HCT116 (cell line): ENCODE measurements around the gene ZSCAN16. TPM values are rescaled to one million over a fixed set of nuclear protein-coding genes. Genes with fewer than 3 reads are reported as not detected.
"Not testable (repeated sequence)": the region's sequence is repeated elsewhere in the genome, so short reads cannot be mapped to it uniquely, and the experiment has no call there.

Experiments used
- ATAC-seq: fragments of 200-7000 bp; cut with Tn5 transposase; 2 replicates; pipeline ENCODE4 v1.9.1; 2020; ENCODE audit warnings: mild to moderate bottlenecking, moderate library complexity
- BruUV-seq: library from RNA; stranded (reverse); fragments of 400-500 nt; replicated peaks from 2 replicates; lab custom pipeline; 2021; lab: Mats Ljungman, UMichigan
- CTCF ChIA-PET: fragments of 300-600 bp; sonication (Branson Sonifier 250); formaldehyde crosslinking; loops from one replicate; lab custom pipeline; 2021; ENCODE audit warnings: antibody characterized with exemption; lab: Charles Lee
- POLR2A ChIA-PET: fragments of 300-600, 350-600 bp; sonication (Branson Sonifier 250); formaldehyde crosslinking; loops from one replicate; lab custom pipeline; 2021; ENCODE audit warnings: antibody characterized with exemption; lab: Charles Lee
- RAD21 ChIA-PET, 2 experiments: fragments of 300-600 bp; sonication (Branson Sonifier 250); formaldehyde crosslinking; loops; one replicate each; lab custom pipeline; 2023; ENCODE audit warnings: low total read pairs in 2 of 2; ENCODE audit not compliant: uncharacterized antibody in 2 of 2, unreplicated experiment in 2 of 2, low non-redundant PET in 1 of 2; lab: Charles Lee
- DNase-seq: peaks from one replicate; pipeline ENCODE4 v3.0.0-alpha.2; 2010; ENCODE audit warnings: low read depth, low spot score
- H2AFZ ChIP-seq: fragments of 200-600 bp; shearing (Covaris generic), sonication (generic); 2 replicates; pipeline ENCODE4 v1.6.1; 2017; ENCODE audit warnings: low read depth, mixed run types, mixed read lengths, antibody characterized with exemption, low read length; ENCODE audit not compliant: poor library complexity, severe bottlenecking
- H3K27ac ChIP-seq: 2 replicates; pipeline ENCODE4 v1.5.1; 2012; ENCODE audit warnings: low read depth, low read length
- H3K27me3 ChIP-seq: fragments of 200-600 bp; sonication (generic); 2 replicates; pipeline ENCODE4 v1.6.1; 2016; ENCODE audit warnings: mixed run types, low read length, mixed read lengths; ENCODE audit not compliant: insufficient read depth
- H3K36me3 ChIP-seq, 2 experiments: fragments of 200-500 bp in 1 of 2; fragments of 200-600 bp in 1 of 2; sonication (Bioruptor generic) in 1 of 2; sonication (generic) in 1 of 2; 2 replicates each; pipeline versions ENCODE4 v1.5.1 to v1.6.1; 2014 to 2016; ENCODE audit warnings: low read length in 2 of 2, inconsistent platforms in 1 of 2, mixed read lengths in 1 of 2, mixed run types in 1 of 2; ENCODE audit not compliant: insufficient read depth in 2 of 2, control insufficient read depth in 1 of 2
- H3K4me1 ChIP-seq, 2 experiments: fragments of 200-600 bp in 1 of 2; sonication (generic) in 1 of 2; 2 replicates each; pipeline versions ENCODE4 v1.5.1 to v1.6.1; 2012 to 2017; ENCODE audit warnings: low read length in 2 of 2, inconsistent platforms in 1 of 2, mild to moderate bottlenecking in 1 of 2, mixed read lengths in 1 of 2, mixed run types in 1 of 2, moderate library complexity in 1 of 2; ENCODE audit not compliant: insufficient read depth in 2 of 2, control insufficient read depth in 1 of 2
- H3K4me2 ChIP-seq: fragments of 200-600 bp; sonication (generic); 2 replicates; pipeline ENCODE4 v1.6.1; 2017; ENCODE audit warnings: mixed run types, low read length, mixed read lengths
- H3K4me3 ChIP-seq, 2 experiments: fragments of 200-600 bp in 1 of 2; sonication (generic) in 1 of 2; replicated peaks in 1 of 2; 2 replicates each; pipeline ENCODE4 v1.5.1; 2011 to 2016; ENCODE audit warnings: low read length in 2 of 2, control low read depth in 1 of 2, low read depth in 1 of 2, mild to moderate bottlenecking in 1 of 2, mixed read lengths in 1 of 2, mixed run types in 1 of 2
- H3K79me2 ChIP-seq: fragments of 200-600 bp; sonication (generic); 2 replicates; pipeline ENCODE4 v1.6.1; 2017; ENCODE audit warnings: mild to moderate bottlenecking, mixed run types, low read length, moderate library complexity, mixed read lengths; ENCODE audit not compliant: insufficient read depth
- H3K9ac ChIP-seq: fragments of 200-600 bp; sonication (generic); 2 replicates; pipeline ENCODE4 v1.6.1; 2016; ENCODE audit warnings: low read length, mixed read lengths
- H3K9me2 ChIP-seq: fragments of 200-600 bp; sonication (generic), shearing (Covaris generic); 2 replicates; pipeline ENCODE4 v1.6.1; 2017; ENCODE audit warnings: mixed run types, mild to moderate bottlenecking, moderate library complexity; ENCODE audit not compliant: insufficient read depth
- H3K9me3 ChIP-seq, 2 experiments: fragments of 200-500 bp in 1 of 2; fragments of 200-600 bp in 1 of 2; sonication (Bioruptor generic) in 1 of 2; sonication (generic) in 1 of 2; 2 replicates each; pipeline ENCODE4 v1.6.1; 2014 to 2017; ENCODE audit warnings: low read length in 2 of 2, mixed read lengths in 2 of 2, inconsistent platforms in 1 of 2, low read depth in 1 of 2, mild to moderate bottlenecking in 1 of 2, mixed run types in 1 of 2, moderate library complexity in 1 of 2; ENCODE audit not compliant: control insufficient read depth in 1 of 2, insufficient read depth in 1 of 2
- H4K20me1 ChIP-seq: fragments of 200-600 bp; sonication (generic), shearing (Covaris generic); 2 replicates; pipeline ENCODE4 v1.6.1; 2017; ENCODE audit warnings: mixed run types, mild to moderate bottlenecking, moderate library complexity; ENCODE audit not compliant: insufficient read depth
- CBX3 ChIP-seq: IDR thresholded peaks from 2 replicates; pipeline ENCODE4 v1.6.1; 2012; ENCODE audit warnings: low read depth
- CEBPB ChIP-seq: IDR thresholded peaks from 2 replicates; pipeline ENCODE4 v1.6.1; 2012; ENCODE audit warnings: low read depth
- POLR2AphosphoS5 ChIP-seq: IDR thresholded peaks from 2 replicates; pipeline ENCODE4 v1.6.1; 2011; ENCODE audit warnings: mild to moderate bottlenecking, low read depth, low read length, moderate library complexity
- SRF ChIP-seq: IDR thresholded peaks from 2 replicates; pipeline ENCODE4 v1.6.1; 2012; ENCODE audit warnings: low read depth
- intact Hi-C: fragments of 100-400 bp; cut with micrococcal nuclease; formaldehyde crosslinking; loops from 2 replicates; pipeline ENCODE4 v1.10.0; 2022
- total RNA-seq: library from RNA; stranded (reverse); gene quantifications from one replicate; pipeline ENCODE4 v1.2.1, GENCODE V29; 2021; ENCODE audit not compliant: unreplicated experiment
- TF ChIP-seq, protein P1 (sequence below): IDR thresholded peaks from 2 replicates; pipeline ENCODE4 v1.6.1; 2012
- TF ChIP-seq, protein P2 (sequence below), 3 experiments: fragments of 200-600 bp in 1 of 3; sonication (generic) in 1 of 3; IDR thresholded peaks in 2 of 3; conservative IDR thresholded peaks in 1 of 3; 2 replicates each; pipeline ENCODE4 v1.5.1; 2012 to 2017; ENCODE audit warnings: low read depth in 2 of 3, low read length in 2 of 3, antibody characterized with exemption in 1 of 3, borderline replicate concordance in 1 of 3, control low read depth in 1 of 3, mild to moderate bottlenecking in 1 of 3, mixed read lengths in 1 of 3, mixed run types in 1 of 3, moderate library complexity in 1 of 3; ENCODE audit not compliant: insufficient read depth in 1 of 3
- TF ChIP-seq, protein P3 (sequence below): IDR thresholded peaks from 2 replicates; pipeline ENCODE4 v1.6.1; 2011; ENCODE audit warnings: mild to moderate bottlenecking, low read length, moderate library complexity; ENCODE audit not compliant: insufficient replicate concordance; ENCODE audit errors: extremely low read depth

ZSCAN16 gene
- total RNA-seq, 1 experiment from 2014 or later = 5.0 TPM

DNA sequence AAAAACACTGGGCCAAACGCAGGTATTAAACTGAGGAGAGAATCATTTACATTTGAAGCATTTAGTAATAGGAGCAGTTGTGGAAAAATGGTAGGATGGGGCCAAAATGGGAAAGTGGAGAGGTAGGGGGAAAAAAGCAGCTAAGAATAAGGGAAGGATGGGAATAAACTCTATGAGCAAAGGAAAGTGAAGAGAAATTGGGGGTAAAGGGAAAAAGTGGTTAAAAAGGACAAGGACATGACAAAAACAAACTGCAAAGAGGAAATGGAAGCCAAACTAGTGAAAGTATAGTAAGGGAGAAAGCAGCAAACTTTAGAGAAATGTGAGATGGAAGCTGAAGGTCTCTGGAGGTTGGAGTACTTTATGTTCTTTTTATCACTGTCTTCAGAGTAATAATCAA is 6.2 kb upstream of the ZSCAN16 start:
- no peak overlapping the region for H3K4me3 ChIP-seq
- ChIA-PET CTCF (no interaction called here), POLR2A (no interaction called here), RAD21 (no interaction called here)
- intact Hi-C loops = no loop called here
- BruUV-seq = no TSS peak
- no peaks in the 10 kb centered on the region for H3K9me2 ChIP-seq
- no peaks in the 10 kb centered on the region for H4K20me1 ChIP-seq
- no peak for DNase-seq
- H3K4me1 ChIP-seq = no peaks in the 10 kb centered on the region
- H3K9me3 ChIP-seq = no peaks in the 10 kb centered on the region
- no peak overlapping the region for H3K27ac ChIP-seq
- H2AFZ ChIP-seq = no peak overlapping the region
- H3K9ac ChIP-seq = no peak overlapping the region
- TF ChIP-seq CBX3 = no peak
- no peak for TF ChIP-seq POLR2AphosphoS5
- TF ChIP-seq CEBPB = no peak
- TF ChIP-seq, all 23 proteins: peak for 0
- no peaks in the 10 kb centered on the region for H3K27me3 ChIP-seq
- ATAC-seq = no peak
- no peak overlapping the region for H3K4me2 ChIP-seq
- peaks cover 10 to 19% of the 10 kb centered on the region in 2 experiments; a peak in 2 of 4 replicates for H3K36me3 ChIP-seq
- no peaks in the 10 kb centered on the region for H3K79me2 ChIP-seq

DNA sequence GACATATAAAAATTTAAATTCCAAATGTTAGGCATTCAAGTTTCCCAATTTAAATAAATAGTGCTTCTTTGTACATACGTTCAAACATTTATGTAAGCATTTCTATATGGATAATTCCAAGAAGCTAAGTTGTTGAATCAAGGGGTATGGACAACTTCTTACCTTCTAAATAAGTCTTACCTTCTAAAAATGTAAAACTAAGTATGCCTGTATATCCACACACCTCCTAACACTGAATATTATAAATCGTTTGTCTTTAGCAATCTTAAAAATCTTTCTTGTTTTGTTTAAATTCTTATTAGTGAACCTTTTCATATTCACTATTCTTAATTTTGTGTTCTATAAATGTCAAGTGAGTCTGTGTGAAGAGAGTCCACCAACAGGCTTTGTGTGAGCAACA is 2.5 kb upstream of the ZSCAN16 start:
- CTCF ChIA-PET = no interaction called here
- H3K4me3 ChIP-seq = no peak overlapping the region
- no peak for DNase-seq
- ATAC-seq = no peak
- RAD21 ChIA-PET = no interaction called here
- H3K79me2 ChIP-seq = peaks cover 28% of the 10 kb centered on the region
- H3K9ac ChIP-seq = no peak overlapping the region
- no peak overlapping the region for H2AFZ ChIP-seq
- TF ChIP-seq, protein P1, sequence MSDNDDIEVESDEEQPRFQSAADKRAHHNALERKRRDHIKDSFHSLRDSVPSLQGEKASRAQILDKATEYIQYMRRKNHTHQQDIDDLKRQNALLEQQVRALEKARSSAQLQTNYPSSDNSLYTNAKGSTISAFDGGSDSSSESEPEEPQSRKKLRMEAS = no peak
- TF ChIP-seq, protein P2, sequence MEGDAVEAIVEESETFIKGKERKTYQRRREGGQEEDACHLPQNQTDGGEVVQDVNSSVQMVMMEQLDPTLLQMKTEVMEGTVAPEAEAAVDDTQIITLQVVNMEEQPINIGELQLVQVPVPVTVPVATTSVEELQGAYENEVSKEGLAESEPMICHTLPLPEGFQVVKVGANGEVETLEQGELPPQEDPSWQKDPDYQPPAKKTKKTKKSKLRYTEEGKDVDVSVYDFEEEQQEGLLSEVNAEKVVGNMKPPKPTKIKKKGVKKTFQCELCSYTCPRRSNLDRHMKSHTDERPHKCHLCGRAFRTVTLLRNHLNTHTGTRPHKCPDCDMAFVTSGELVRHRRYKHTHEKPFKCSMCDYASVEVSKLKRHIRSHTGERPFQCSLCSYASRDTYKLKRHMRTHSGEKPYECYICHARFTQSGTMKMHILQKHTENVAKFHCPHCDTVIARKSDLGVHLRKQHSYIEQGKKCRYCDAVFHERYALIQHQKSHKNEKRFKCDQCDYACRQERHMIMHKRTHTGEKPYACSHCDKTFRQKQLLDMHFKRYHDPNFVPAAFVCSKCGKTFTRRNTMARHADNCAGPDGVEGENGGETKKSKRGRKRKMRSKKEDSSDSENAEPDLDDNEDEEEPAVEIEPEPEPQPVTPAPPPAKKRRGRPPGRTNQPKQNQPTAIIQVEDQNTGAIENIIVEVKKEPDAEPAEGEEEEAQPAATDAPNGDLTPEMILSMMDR (IDR thresholded peaks at IDR 0.05 in 2 of 3, conservative IDR thresholded peaks at IDR 0.05 in 1 of 3; ENCODE audit: borderline replicate concordance in 1 of 3, insufficient read depth in 1 of 3, low read depth in 2 of 3, low read length in 2 of 3) = no peak
- TF ChIP-seq SRF = no peak
- TF ChIP-seq, protein P3, sequence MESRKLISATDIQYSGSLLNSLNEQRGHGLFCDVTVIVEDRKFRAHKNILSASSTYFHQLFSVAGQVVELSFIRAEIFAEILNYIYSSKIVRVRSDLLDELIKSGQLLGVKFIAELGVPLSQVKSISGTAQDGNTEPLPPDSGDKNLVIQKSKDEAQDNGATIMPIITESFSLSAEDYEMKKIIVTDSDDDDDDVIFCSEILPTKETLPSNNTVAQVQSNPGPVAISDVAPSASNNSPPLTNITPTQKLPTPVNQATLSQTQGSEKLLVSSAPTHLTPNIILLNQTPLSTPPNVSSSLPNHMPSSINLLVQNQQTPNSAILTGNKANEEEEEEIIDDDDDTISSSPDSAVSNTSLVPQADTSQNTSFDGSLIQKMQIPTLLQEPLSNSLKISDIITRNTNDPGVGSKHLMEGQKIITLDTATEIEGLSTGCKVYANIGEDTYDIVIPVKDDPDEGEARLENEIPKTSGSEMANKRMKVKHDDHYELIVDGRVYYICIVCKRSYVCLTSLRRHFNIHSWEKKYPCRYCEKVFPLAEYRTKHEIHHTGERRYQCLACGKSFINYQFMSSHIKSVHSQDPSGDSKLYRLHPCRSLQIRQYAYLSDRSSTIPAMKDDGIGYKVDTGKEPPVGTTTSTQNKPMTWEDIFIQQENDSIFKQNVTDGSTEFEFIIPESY = no peak
- peaks cover 6 to 16% of the 10 kb centered on the region in 2 experiments; a peak in 2 of 4 replicates for H3K36me3 ChIP-seq
- BruUV-seq = no TSS peak
- no peaks in the 10 kb centered on the region for H3K9me2 ChIP-seq
- POLR2A ChIA-PET = no interaction called here
- no peak overlapping the region for H3K27ac ChIP-seq
- H4K20me1 ChIP-seq = no peaks in the 10 kb centered on the region
- H3K4me1 ChIP-seq = peaks cover 7 to 12% of the 10 kb centered on the region in 2 experiments; a peak in 2 of 4 replicates
- H3K4me2 ChIP-seq = no peak overlapping the region
- H3K9me3 ChIP-seq = no peaks in the 10 kb centered on the region
- no peaks in the 10 kb centered on the region for H3K27me3 ChIP-seq
- intact Hi-C loops = no loop called here

DNA sequence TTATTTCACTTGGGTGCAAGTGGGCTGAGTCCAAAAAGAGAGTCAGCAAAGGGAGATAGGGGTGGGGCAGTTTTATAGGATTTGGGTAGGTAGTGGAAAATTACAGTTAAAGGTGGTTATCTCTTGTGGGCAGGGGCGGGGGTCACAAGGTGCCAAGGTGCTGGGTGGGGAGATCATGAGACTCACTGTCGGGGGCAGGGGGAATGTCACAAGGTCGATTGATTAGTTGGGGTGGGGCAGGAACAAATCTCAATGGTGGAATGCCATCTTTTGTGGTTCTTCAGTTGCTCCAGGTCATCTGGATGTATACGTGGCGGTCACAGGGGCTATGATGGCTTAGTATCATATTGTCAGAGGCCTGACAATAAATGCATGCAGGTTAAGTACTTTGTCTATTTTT is 2.1 kb upstream of the ZSCAN16 start:
- CTCF ChIA-PET, H3K27me3 ChIP-seq, H2AFZ ChIP-seq, BruUV-seq, H3K9ac ChIP-seq, POLR2A ChIA-PET, H3K27ac ChIP-seq, H3K9me3 ChIP-seq, H3K4me2 ChIP-seq, H3K9me2 ChIP-seq, H4K20me1 ChIP-seq, H3K4me3 ChIP-seq, RAD21 ChIA-PET, ATAC-seq, DNase-seq, intact Hi-C loops: not testable (repeated sequence)
- Histone ChIP-seq H3K79me2 (peaks cover 32% of the 10 kb centered on the region), H3K36me3 (peaks cover 6 to 17% of the 10 kb centered on the region in 2 experiments; a peak in 2 of 4 replicates), H3K4me1 (peaks cover 7 to 12% of the 10 kb centered on the region in 2 experiments; a peak in 2 of 4 replicates)
